ENCODE results near the gene TEDC1. TPM values are rescaled to one million over a fixed set of nuclear protein-coding genes. Genes with fewer than 3 reads are reported as not detected.

The TEDC1 gene
- polyA plus RNA-seq, 6 donors from 2014 or later = 3.5 to 13.6 (median 8.3) TPM

Other genes starting within 250 kb of the TEDC1 start
- 1 to 10 TPM; 2.9 to 9.4 (median 6.1) TPM for gene BTBD6, start 242.7 kb upstream of the TEDC1 start, polyA plus RNA-seq (ENCODE audit: low read depth in 6 of 6)
- 1 to 10 TPM; 3.1 to 8.9 (median 6.0) TPM for gene BRF1, start 190.2 kb upstream of the TEDC1 start, polyA plus RNA-seq (ENCODE audit: low read depth in 6 of 6)
- 1 to 10 TPM; 1.3 to 3.7 (median 1.5) TPM for gene PACS2, start 176.5 kb upstream of the TEDC1 start, polyA plus RNA-seq (ENCODE audit: low read depth in 6 of 6)
- gene TEX22, start 92.7 kb upstream of the TEDC1 start, polyA plus RNA-seq (ENCODE audit: low read depth in 6 of 6) = under 1 TPM in 3 of 6 donors, not detected in 3; 0.21 to 0.77 (median 0.65) TPM
- gene MTA1, start 71.4 kb upstream of the TEDC1 start, polyA plus RNA-seq (ENCODE audit: low read depth in 6 of 6) = 1 to 10 TPM; 3.3 to 6.3 (median 4.7) TPM
- 10 to 100 TPM in 2 of 6 donors, 1 to 10 TPM in 4; 2.0 to 27.3 (median 8.4) TPM for gene CRIP2, start 16.4 kb upstream of the TEDC1 start, polyA plus RNA-seq (ENCODE audit: low read depth in 6 of 6)
- gene CRIP1, start 4.4 kb upstream of the TEDC1 start, polyA plus RNA-seq (ENCODE audit: low read depth in 6 of 6) = 100 to 1,000 TPM; 115 to 495 (median 235) TPM
- gene TMEM121, start 35.3 kb downstream of the TEDC1 start, polyA plus RNA-seq (ENCODE audit: low read depth in 6 of 6) = 1 to 10 TPM; 1.4 to 3.3 (median 1.9) TPM

All from naive B cell (primary cell).